Mononuclear cell (primary cell): ENCODE measurements around the gene KRT35. TPM values are rescaled to one million over a fixed set of nuclear protein-coding genes. Genes with fewer than 3 reads are reported as not detected.

Experiments
- H3K27me3 ChIP-seq: 2 replicates; pipeline ENCODE4 v1.6.0; 2011; ENCODE audit warnings: low read length, control low read depth; ENCODE audit not compliant: insufficient read depth
- H3K4me1 ChIP-seq: 2 replicates; pipeline ENCODE4 v1.5.1; 2011; ENCODE audit warnings: mild to moderate bottlenecking, low read length, control low read depth; ENCODE audit not compliant: insufficient read depth
- H3K4me3 ChIP-seq: 2 replicates; pipeline ENCODE4 v1.5.1; 2011; ENCODE audit warnings: mild to moderate bottlenecking, low read length, moderate library complexity
- H3K9me3 ChIP-seq: 2 replicates; pipeline ENCODE4 v1.5.1; 2011; ENCODE audit warnings: low read depth, mild to moderate bottlenecking, control low read depth, low read length
- total RNA-seq: library from RNA; depleted of rRNA; stranded (reverse); fragments of >200 nt; gene quantifications from one replicate; pipeline ENCODE4 v1.2.3, GENCODE V29; 2012

The KRT35 gene
- total RNA-seq, result not detected

DNA sequence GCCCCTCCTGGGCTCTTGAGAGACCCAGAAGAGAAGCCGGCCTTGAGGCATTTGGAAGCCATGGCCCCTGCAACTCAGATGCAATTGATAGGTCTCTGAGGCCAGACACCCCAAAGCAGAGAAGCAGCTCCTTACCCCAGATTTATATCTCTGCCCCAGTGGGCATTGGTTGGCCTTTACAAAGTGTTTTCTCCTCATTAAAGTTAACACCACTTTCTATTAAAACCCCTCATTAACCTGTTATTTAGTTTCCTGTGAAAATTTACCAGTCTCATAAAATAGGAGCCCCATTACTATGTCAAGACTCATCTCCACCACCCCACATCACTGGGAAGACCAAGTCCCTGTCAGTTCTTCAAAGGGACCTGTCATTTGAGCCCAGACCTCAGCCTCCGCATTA, at the start of gene KRT35:
TSS of gene KRT35 (minus strand) at position 116 of the 400 bp plus-strand sequence. CDS start at position 62, 54 bp downstream.
- H3K4me1 ChIP-seq, result peaks cover 5% of the 10 kb centered on the region
- no peaks in the 10 kb centered on the region for H3K9me3 ChIP-seq
- H3K27me3 ChIP-seq, result no peaks in the 10 kb centered on the region
- H3K4me3 ChIP-seq, result no peak within 1 kb of the TSS

- peaks cover 10% of the 10 kb centered on the region for H3K4me1 ChIP-seq
- H3K4me3 ChIP-seq, result no peak overlapping the region
- H3K27me3 ChIP-seq, result peaks cover 55% of the 10 kb centered on the region
- no peaks in the 10 kb centered on the region for H3K9me3 ChIP-seq
Observed at GRCh38 chr17:41530062-41531048, 49.4 kb upstream of the KRT35 start.

DNA sequence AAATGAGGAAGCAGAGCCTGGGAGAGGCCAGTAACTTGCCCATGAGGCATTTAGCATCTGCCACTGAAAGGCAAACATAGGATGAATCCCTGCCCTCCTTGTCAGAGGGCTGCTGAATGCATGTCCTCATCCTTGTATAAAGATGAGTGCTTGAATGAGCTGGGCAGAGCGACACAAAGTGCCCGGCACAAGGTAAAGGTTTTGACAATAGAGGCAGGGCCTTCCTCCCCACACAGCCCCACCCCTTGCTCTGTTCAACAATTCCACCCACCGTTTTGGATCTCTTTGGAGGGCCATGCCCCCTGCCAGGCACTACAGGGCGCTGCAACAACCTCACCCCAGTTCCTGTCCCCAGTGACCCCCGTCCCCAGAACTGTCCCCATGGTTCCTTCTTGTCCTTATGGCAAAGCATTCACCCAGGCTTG, 48.6 kb upstream of the KRT35 start:
- H3K4me1 ChIP-seq, result peaks cover 10% of the 10 kb centered on the region
- H3K27me3 ChIP-seq, result peaks cover 55% of the 10 kb centered on the region
- H3K4me3 ChIP-seq, result no peak overlapping the region
- H3K9me3 ChIP-seq, result no peaks in the 10 kb centered on the region

- Histone ChIP-seq H3K27me3 (peaks cover 55% of the 10 kb centered on the region), H3K9me3 (no peaks in the 10 kb centered on the region), H3K4me3 (no peak overlapping the region), H3K4me1 (peaks cover 10% of the 10 kb centered on the region)
Observed at GRCh38 chr17:41528959-41529353, 48.0 kb upstream of the KRT35 start.

DNA sequence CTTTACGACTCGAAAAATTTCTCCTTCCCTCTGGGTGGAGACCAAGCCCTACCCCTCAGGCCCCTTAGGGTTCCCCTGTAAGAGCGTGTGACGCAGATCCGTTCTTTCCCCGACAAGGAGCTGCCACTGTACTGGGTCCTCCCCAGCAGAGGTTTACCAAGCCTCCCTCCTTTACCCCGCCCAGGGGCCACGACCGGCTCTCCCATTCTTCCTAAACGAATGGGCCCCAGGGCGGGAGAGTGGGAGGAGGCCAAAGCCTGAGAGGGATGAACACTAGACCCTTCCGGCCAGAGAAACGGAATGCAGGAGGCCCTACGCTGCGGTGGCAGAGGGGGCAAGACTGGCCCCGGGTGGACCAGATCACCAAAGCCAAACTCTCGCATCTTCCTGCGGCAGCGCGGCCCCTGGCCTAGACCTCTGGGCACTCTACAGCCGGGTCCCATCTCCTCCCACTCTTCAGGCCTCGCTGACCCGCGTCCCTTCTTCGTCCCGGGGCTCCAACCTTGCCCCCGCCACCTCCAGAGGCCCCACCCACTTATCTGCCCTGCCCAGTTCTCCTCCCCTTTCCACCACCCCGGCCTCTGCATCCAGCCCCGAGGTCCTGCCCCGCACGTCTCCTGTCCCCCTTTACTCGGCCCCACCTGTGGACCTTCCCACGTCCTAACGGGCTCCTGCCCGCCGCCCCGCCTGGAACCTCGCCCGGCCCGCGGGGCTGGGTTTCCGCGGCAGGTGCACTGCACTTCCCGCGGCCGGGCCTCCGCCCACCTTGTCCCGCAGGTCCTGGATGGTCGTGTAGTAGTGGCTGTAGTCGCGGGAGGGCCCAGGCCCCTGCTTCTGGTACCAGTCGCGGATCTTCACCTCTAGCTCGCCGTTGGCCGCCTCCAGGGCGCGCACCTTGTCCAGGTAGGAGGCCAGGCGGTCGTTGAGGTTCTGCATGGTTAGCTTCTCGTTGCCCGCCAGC, 46.4 kb upstream of the KRT35 start:
- no peaks in the 10 kb centered on the region for H3K9me3 ChIP-seq
- H3K27me3 ChIP-seq, result peaks cover 52% of the 10 kb centered on the region
- H3K4me1 ChIP-seq, result peaks cover 10% of the 10 kb centered on the region
- no peak overlapping the region for H3K4me3 ChIP-seq

- H3K27me3 ChIP-seq, result peaks cover 30% of the 10 kb centered on the region
- peaks cover 16% of the 10 kb centered on the region for H3K4me1 ChIP-seq
- no peaks in the 10 kb centered on the region for H3K9me3 ChIP-seq
- H3K4me3 ChIP-seq, result no peak overlapping the region
Observed at GRCh38 chr17:41524261-41524660, 43.3 kb upstream of the KRT35 start.

- H3K4me3 ChIP-seq, result no peak overlapping the region
- H3K4me1 ChIP-seq, result peaks cover 16% of the 10 kb centered on the region
- peaks cover 25% of the 10 kb centered on the region for H3K27me3 ChIP-seq
- no peaks in the 10 kb centered on the region for H3K9me3 ChIP-seq
Observed at GRCh38 chr17:41523787-41524186, 42.8 kb upstream of the KRT35 start.

GRCh38 chr17:41523225-41523593, 42.3 kb upstream of the KRT35 start:
- peaks cover 20% of the 10 kb centered on the region for H3K27me3 ChIP-seq
- no peaks in the 10 kb centered on the region for H3K9me3 ChIP-seq
- peaks cover 13% of the 10 kb centered on the region for H3K4me1 ChIP-seq
- H3K4me3 ChIP-seq, result no peak overlapping the region

- H3K4me1 ChIP-seq, result peaks cover 7% of the 10 kb centered on the region
- peaks cover 14% of the 10 kb centered on the region for H3K27me3 ChIP-seq
- no peak overlapping the region for H3K4me3 ChIP-seq
- H3K9me3 ChIP-seq, result no peaks in the 10 kb centered on the region
Observed at GRCh38 chr17:41522301-41523224, 41.6 kb upstream of the KRT35 start.

- Histone ChIP-seq H3K27me3 (peaks cover 6% of the 10 kb centered on the region), H3K4me1 (peaks cover 6% of the 10 kb centered on the region), H3K9me3 (no peaks in the 10 kb centered on the region), H3K4me3 (no peak overlapping the region)
Observed at GRCh38 chr17:41521574-41522261, 40.8 kb upstream of the KRT35 start.

- Histone ChIP-seq H3K27me3 (no peaks in the 10 kb centered on the region), H3K4me3 (no peak overlapping the region), H3K9me3 (no peaks in the 10 kb centered on the region), H3K4me1 (peaks cover 6% of the 10 kb centered on the region)
Observed at GRCh38 chr17:41520821-41521521, 40.0 kb upstream of the KRT35 start.

DNA sequence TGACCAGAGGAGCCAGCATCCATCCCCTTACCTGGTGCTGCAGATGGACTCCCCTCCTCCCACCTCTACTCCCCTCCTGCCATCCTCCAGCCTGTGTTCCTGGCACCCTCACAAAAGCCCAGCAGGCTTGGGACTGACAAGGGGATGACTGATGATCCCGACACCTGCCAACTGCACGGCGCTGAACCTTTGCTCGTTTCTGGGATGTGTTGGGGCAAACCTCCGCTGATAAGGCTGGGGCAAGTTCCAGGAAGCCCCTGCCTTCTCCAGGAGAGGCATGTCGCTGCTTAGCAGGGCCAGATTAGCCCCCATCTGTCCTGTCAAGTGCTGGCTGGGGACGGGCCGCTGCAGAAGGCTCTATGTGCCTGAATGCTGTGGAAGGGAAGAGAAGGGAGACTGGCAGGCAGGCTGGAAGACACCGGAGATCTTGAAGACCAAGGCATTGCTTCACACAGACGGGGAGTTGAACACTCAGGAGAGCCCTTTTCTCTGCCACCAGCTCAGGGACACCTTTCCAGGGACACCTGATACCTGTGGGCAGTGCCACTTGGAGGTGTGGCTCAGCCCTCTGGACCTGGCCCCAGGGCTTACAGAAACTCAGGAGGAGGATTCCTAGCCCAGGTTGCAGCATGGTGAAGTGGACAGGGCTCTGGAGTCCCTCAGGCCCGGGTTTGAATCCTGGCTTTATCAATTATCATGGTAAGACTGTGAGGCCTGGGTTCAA, 38.7 kb upstream of the KRT35 start:
- Histone ChIP-seq H3K9me3 (no peaks in the 10 kb centered on the region), H3K27me3 (no peaks in the 10 kb centered on the region), H3K4me3 (no peak overlapping the region), H3K4me1 (peaks cover 6% of the 10 kb centered on the region)
